Measurements from ENCODE around the gene FAM135A. TPM values are rescaled to one million over a fixed set of nuclear protein-coding genes. Genes with fewer than 3 reads are reported as not detected.

Gene FAM135A
- total and polyA plus RNA-seq, 4 donors = 2.7 to 15.6 (median 5.8) TPM

- Histone ChIP-seq H3K27ac (ENCODE audit: low read depth in 1 of 2, low read length in 2 of 2) (peak within 1 kb of the TSS; percentile 77 to 85), H3K4me3 (ENCODE audit: low read depth in 1 of 3, low read length in 3 of 3) (peak within 1 kb of the TSS; percentile 67 to 91 (median 78)), H3K36me3 (ENCODE audit: control insufficient read depth in 4 of 4, insufficient read depth in 3 of 4, low read depth in 1 of 4, low read length in 3 of 4) (no peaks in the 10 kb centered on the region), H3K27me3 (ENCODE audit: control insufficient read depth in 4 of 4, insufficient read depth in 4 of 4, low read length in 3 of 4) (no peaks in the 10 kb centered on the region), H3K4me1 (ENCODE audit: control insufficient read depth in 4 of 4, insufficient read depth in 4 of 4, low read length in 3 of 4) (peaks cover 0 to 7% (median 1%) of the 10 kb centered on the region in 4 donors), H3K9me3 (ENCODE audit: control insufficient read depth in 4 of 4, low read length in 3 of 4) (no peaks in the 10 kb centered on the region), H3K9ac (ENCODE audit: low read depth in 1 of 2, low read length in 2 of 2) (peak within 1 kb of the TSS; percentile 82 to 88)
- peak; percentile 91 for DNase-seq (ENCODE audit: low spot score)
- WGBS = under 1% methylated on average over 49 of the region's 49 CpGs
- TF ChIP-seq MAX (IDR thresholded peaks at IDR 0.05) (peak; percentile 48), RAD21 (IDR thresholded peaks at IDR 0.05) (peak; percentile 20 to 34), SP1 (IDR thresholded peaks at IDR 0.05) (peak; percentile 12), CTCF (IDR thresholded peaks at IDR 0.05; ENCODE audit: low read depth, low read length, missing input control) (peak; percentile 15), YY1 (IDR thresholded peaks at IDR 0.05) (peak; percentile 93), TAF1 (conservative IDR thresholded peaks at IDR 0.05) (no peak)
These were observed 153.6 kb downstream of the FAM135A start, which contains the start of gene SDHAF4 for GRCh38 chr6:70566751-70567382. Gene SDHAF4, plus strand, starts transcription at chr6:70566930. Its CDS starts 11 bp downstream, at chr6:70566941.

- no peak for DNase-seq (ENCODE audit: low spot score)
- Histone ChIP-seq H3K27me3 (ENCODE audit: control insufficient read depth in 4 of 4, insufficient read depth in 4 of 4, low read length in 3 of 4) (no peaks in the 10 kb centered on the region), H3K36me3 (ENCODE audit: control insufficient read depth in 4 of 4, insufficient read depth in 3 of 4, low read depth in 1 of 4, low read length in 3 of 4) (peaks cover 0 to 3% (median 0%) of the 10 kb centered on the region in 4 donors), H3K9ac (ENCODE audit: low read depth in 1 of 2, low read length in 2 of 2) (no peak overlapping the region), H3K4me3 (ENCODE audit: low read depth in 1 of 3, low read length in 3 of 3) (no peak overlapping the region), H3K9me3 (ENCODE audit: control insufficient read depth in 4 of 4, low read length in 3 of 4) (no peaks in the 10 kb centered on the region), H3K4me1 (ENCODE audit: control insufficient read depth in 4 of 4, insufficient read depth in 4 of 4, low read length in 3 of 4) (no peaks in the 10 kb centered on the region), H3K27ac (ENCODE audit: low read depth in 1 of 2, low read length in 2 of 2) (no peak overlapping the region)
- WGBS = 97% methylated on average over 2 of the region's 2 CpGs
- no peak for TF ChIP-seq TAF1 (conservative IDR thresholded peaks at IDR 0.05)
- TF ChIP-seq RAD21 (IDR thresholded peaks at IDR 0.05) = no peak
- no peak for TF ChIP-seq RXRA (IDR thresholded peaks at IDR 0.05)
- TF ChIP-seq REST (IDR thresholded peaks at IDR 0.05) = no peak
- no peak for TF ChIP-seq EGR1 (IDR thresholded peaks at IDR 0.05; ENCODE audit: low read depth in 2 of 2)
- no peak for TF ChIP-seq MAX (IDR thresholded peaks at IDR 0.05)
- TF ChIP-seq NR2F2 (IDR thresholded peaks at IDR 0.05) = no peak
- TF ChIP-seq FOXA1 (IDR thresholded peaks at IDR 0.05) = no peak
- no peak for TF ChIP-seq JUND (IDR thresholded peaks at IDR 0.05)
These were observed 161.3 kb downstream of the FAM135A start for GRCh38 chr6:70574643-70575042.

All from liver (tissue), 9 donors.